HG03442 (cell line): ENCODE results near the gene LARP4B.

Experiments
- ATAC-seq: cut with Tn5 transposase; IDR thresholded peaks from one replicate; pipeline ENCODE4 v1.9.1; 2021; ENCODE audit warnings: mild to moderate bottlenecking, moderate library complexity; ENCODE audit not compliant: unreplicated experiment

The LARP4B gene

GRCh38 chr10:810351-810846, 121.1 kb downstream of the LARP4B start:
- ATAC-seq: no peak

DNA sequence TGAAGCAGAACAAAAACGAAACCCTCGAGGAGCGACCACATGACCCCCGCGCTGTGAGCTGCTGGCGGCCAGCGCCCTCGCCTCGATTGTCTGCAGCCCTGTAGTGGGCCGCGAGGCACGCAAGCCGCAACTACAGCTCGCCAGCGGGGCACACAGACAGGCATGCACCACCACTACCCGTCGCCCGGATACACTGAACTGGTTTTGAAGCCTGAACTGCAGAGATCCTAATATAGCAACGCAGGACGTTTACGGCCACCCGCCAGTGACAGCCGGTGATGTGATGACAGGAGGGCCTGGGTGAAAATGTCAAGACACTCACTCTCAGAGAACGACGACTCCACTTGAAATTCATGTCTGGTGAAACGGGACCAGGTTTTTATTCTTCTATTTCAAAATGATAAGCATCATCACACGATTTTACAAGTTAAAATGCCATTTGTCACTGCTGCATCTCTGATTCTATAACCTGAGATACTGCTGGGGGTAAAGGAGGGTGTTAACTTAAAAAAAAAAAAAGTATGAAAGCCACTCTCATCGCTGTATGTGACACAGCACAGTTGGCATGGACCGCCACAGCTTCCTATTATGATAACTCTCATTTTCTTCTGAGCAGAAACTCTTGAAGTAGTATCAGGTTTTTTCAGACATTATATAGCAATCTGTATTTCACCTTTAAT, 121.7 kb downstream of the LARP4B start:
- no peak for ATAC-seq

- ATAC-seq: no peak
These were observed 123.5 kb downstream of the LARP4B start for GRCh38 chr10:807958-808353.

GRCh38 chr10:807163-807957, 124.1 kb downstream of the LARP4B start:
- ATAC-seq: no peak

GRCh38 chr10:806451-807162, 124.9 kb downstream of the LARP4B start:
- ATAC-seq: no peak

DNA sequence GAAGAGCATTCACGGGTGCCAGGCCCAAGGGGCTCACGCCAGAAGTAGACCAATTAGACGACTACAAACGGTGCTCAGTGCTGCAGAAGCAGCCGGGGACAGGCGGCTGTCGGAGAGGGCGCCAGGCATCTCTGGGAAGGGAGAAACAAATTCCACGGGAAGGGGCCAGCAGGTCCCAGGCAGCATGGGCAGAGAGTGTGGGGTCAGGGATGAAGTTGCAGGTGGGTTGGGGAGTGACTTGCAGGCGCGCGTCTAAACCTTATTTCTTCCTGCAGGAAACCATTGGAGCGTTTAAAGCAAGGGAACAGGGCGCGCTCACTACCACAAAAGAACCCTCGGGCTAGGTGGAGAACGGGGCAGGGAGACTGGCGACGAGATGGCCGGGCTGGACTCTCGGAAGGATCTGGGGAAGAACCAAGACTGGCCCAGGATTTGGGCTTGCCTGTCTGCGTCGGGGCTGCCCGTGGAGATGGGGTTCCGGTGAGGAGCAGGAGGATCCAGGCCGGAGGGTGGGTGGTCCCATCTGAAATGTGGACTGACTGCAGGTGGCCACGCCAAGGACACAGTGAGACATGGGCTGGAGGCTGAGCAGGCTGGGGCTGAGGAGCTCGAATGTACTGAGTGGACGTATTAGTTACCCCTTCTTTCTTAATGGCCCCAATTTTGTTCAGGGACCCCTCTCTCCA, 125.7 kb downstream of the LARP4B start:
- ATAC-seq: no peak

DNA sequence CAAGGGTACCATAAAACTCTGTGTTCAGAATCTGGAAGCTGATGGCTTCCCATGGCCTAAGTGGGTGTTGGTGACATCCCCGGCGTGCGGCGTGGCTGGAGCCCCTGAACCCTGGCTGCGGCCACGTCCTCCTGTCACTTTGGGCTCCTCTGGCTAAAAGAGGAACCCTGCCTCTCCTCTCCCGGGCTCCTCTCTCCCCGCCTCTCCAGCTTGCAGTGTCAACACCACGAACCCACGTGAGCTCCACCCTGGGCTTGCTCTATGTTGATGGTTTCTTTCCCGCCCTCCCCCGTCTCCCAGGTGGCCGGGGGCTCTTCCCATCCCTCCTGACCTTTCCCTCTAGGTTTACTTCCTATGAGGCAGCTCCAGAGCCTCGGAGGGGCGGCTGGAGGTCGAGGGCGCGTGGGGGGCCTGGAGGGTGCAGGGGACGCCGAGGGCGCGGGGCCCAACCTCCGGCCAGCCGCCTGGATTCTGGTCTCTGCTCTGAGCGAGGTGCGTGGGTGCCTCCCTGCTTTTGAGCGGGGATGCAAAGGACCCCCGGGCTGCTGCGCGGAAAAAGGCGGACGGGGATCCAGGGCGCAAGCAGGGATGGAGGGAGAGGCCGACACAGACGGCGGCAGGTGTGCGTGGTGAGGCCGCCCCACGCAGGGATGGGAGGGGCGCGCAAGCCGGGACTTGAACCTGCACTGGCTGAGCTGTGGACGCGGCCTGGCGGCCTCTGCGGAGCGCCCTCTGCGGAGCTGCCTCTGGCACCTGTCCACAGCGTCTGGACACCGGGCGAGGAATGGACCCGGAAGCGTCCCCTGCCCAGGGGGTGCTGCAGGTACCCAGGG, 126.5 kb downstream of the LARP4B start:
- no peak for ATAC-seq

- no peak for ATAC-seq
These were observed 127.2 kb downstream of the LARP4B start for GRCh38 chr10:804191-804781.

GRCh38 chr10:803041-803741, 128.3 kb downstream of the LARP4B start:
- no peak for ATAC-seq

- no peak for ATAC-seq
These were observed 129.0 kb downstream of the LARP4B start for GRCh38 chr10:802506-802905.

- no peak for ATAC-seq
These were observed 134.3 kb downstream of the LARP4B start for GRCh38 chr10:797179-797578.

DNA sequence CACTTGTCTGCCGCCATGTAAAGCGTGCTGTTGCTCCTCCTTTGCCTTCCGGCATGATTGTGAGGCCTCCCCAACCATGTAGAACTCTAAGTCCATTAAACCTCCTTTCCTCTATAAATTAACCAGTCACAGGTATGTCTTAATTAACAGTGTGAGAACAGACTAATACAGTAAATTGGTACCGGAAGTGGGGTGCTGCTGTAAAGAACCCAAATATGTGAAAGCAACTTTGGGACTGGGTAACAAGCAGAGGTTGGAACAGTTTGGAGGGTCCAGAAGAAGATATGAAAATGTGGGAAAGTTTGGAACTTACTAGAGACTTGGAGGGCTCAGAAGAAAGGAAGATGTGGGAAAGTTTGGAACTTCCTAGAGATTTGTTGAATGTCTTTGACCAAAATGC, 135.3 kb downstream of the LARP4B start:
- ATAC-seq: no peak

DNA sequence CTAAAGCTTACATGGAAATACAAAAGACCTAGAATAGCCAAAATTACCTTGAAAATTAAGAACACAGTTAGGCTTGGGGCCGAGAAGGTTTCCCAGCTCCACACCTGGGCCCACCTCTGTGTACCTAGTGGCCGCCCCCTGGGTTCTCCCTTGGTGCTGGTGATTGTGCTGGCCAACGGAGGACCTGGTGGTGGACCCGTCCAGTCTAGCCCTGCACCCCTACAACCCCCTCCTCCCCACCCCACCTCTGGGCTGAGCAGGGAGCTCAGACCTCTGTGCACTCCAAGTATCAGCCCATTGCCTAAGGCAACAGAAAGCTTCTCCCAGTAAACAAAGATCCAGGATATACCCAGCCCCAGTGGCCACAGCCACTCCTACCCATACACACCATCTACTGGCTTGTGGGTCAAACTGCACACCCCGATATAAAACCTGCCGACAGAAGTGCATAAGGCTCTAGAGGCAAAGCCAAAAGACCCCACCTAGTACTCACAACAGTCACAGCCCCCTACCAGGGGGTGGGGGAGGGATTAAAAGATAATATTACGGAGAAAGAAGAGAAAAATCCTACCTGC, 137.0 kb downstream of the LARP4B start:
- ATAC-seq: no peak

DNA sequence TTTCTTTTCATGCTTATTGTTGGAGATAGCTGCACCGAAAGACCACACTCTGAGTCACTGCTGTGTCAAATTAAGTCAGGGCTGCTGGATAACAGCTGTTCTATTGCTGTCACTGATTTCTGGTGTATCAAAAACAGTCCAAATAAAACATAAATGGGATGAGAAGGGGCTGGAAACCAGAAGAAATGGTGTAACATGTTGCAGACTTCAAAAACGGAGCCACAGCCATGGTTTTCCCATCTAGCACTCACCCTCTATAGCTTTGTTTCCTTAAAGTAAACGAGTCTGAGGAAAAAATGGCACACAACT, 138.8 kb downstream of the LARP4B start:
- ATAC-seq: no peak

DNA sequence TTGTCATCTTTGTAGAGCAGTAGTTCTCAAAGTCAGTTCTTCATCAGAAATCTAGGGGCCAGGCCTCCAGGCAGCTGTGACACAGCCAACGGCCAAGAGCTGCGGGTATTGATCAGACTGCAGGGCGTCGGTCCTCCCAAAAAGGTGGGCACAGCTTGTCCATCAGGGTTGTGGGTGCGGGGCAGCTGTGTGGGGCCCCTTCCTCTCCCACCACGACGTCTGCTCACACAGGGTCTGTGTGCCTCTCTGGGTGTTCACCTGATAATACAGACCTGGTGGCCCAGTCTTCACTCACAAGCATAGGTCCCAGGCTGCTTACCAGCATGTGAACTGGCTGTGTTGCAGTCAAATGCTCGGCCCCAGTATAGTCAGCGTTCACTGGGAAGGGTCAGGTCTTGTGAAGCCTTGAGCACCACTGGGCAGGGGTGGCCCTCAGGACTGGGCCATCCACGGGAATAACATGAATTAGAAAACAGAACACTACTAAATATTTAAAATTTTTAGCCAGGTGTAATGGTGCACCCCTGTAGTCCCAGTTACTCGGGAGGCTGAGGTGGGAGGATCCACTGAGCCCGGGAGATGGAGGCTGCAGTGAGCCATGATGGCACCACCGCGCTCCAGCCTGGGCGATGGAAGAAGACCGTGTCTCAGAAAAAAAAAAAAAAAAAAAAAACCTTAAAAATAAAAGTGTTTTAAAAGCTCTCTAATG, 139.3 kb downstream of the LARP4B start:
- ATAC-seq: no peak

DNA sequence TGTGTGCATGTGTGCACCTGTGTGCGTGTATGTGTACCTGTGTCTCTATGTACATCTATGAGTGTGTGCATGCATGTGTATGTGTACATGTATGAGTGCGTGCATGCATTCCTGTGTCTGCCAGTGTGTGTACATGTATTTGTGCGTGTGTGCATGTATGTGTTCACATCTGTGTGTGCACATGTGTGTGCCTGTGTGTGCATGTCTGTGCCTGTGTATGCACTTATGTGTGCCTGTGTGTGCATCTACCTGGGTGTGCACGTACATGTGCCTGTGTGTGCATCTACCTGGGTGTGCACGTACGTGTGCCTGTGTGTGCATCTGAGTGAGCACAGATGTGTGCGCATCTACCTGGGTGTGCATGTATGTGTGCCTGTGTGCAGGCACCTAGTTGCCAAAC, 139.9 kb downstream of the LARP4B start:
- ATAC-seq: no peak

DNA sequence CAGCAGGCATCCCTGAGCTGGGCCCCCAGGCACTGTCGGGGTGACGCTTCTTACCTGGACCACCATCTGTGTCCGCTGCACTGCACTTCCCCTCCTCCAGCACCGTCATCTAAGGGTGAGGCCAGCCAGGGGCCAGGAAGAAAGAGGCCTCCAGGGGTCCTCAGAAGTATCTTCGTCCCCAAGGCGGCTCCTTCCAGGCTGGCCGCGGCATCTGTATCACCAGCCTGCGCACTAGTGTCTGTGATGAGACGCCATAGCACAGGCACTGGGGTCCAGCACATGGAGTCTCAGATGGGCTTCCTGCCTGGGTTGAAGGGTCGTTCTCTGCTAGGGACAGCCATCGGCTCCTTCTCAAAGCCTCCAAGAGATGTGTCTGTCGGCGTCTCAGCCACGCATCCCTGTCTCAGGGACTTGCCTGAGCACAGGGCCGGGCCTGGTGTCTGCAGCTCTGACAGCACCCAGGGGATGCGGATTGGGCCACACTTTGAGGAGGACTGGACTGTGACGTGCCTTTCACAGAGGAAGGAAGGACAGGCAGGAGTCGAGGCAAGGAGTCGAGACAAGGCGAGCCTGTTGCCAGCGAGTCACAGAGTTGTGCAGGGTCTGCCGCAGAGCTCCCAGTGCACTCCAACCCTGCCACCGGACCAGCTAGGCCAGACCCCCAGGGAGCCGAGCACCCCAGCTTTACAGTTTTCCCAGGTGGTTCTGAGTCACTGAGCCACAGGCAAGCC, 140.5 kb downstream of the LARP4B start:
- no peak for ATAC-seq
